OCI-LY3 (cell line): ENCODE measurements around the gene STRIT1.
"Not testable (repeated sequence)": the region's sequence is repeated elsewhere in the genome, so short reads cannot be mapped to it uniquely, and the experiment has no call there.

Experiments used
- H2AFZ ChIP-seq: fragments of 200-600, 300-600 bp; shearing (Covaris generic); 2 replicates; pipeline ENCODE4 v1.6.0; 2014; ENCODE audit warnings: antibody characterized with exemption, low read depth, low read length
- H3K27ac ChIP-seq: fragments of 200-600, 300-600 bp; sonication (generic); 2 replicates; pipeline ENCODE4 v1.5.1; 2014; ENCODE audit warnings: mild to moderate bottlenecking, low read length, moderate library complexity, mixed read lengths
- H3K27me3 ChIP-seq: fragments of 200-600, 300-600 bp; sonication (generic); 2 replicates; pipeline ENCODE4 v1.6.1; 2014; ENCODE audit warnings: low read depth, low read length, mixed read lengths
- H3K36me3 ChIP-seq: fragments of 200-600, 300-600 bp; sonication (generic); replicated peaks from 2 replicates; pipeline ENCODE3; 2014; ENCODE audit warnings: low read depth, low read length, mixed read lengths
- H3K4me1 ChIP-seq: fragments of 300-600, 200-600 bp; sonication (generic); 2 replicates; pipeline ENCODE4 v1.6.1; 2014; ENCODE audit warnings: low read length, mixed read lengths
- H3K4me2 ChIP-seq: fragments of 200-600, 300-600 bp; sonication (generic); 2 replicates; pipeline ENCODE4 v1.6.1; 2014; ENCODE audit warnings: low read length, mixed read lengths
- H3K4me3 ChIP-seq: fragments of 300-600, 200-600 bp; sonication (generic); 2 replicates; pipeline ENCODE4 v1.5.1; 2014; ENCODE audit warnings: antibody characterized with exemption, mild to moderate bottlenecking, low read length, moderate library complexity
- H3K79me2 ChIP-seq: fragments of 300-600, 200-600 bp; shearing (Covaris generic); 2 replicates; pipeline ENCODE4 v1.6.1; 2014; ENCODE audit warnings: mild to moderate bottlenecking, low read length, mixed read lengths
- H3K9ac ChIP-seq: fragments of 300-600, 200-600 bp; shearing (Covaris generic); 2 replicates; pipeline ENCODE4 v1.6.0; 2014; ENCODE audit warnings: mild to moderate bottlenecking, low read length, moderate library complexity
- H3K9me3 ChIP-seq: fragments of 200-600, 300-600 bp; shearing (Covaris generic); 2 replicates; pipeline ENCODE4 v1.6.1; 2014; ENCODE audit warnings: low read length, mixed read lengths; ENCODE audit not compliant: insufficient read depth
- H4K20me1 ChIP-seq: fragments of 200-600, 300-600 bp; sonication (generic); 2 replicates; pipeline ENCODE4 v1.6.1; 2016; ENCODE audit warnings: low read length, mixed read lengths; ENCODE audit not compliant: insufficient read depth
- CTCF ChIP-seq: fragments of 200-600, 300-600 bp; sonication (generic); IDR thresholded peaks from 2 replicates; pipeline ENCODE4 v1.5.1; 2014; ENCODE audit warnings: antibody characterized with exemption, low read length, low read depth
- EZH2phosphoT487 ChIP-seq: fragments of 200-600 bp; shearing (Covaris generic); IDR thresholded peaks from 2 replicates; pipeline ENCODE4 v1.6.1; 2018; ENCODE audit warnings: antibody characterized with exemption, mixed run types, low read depth

STRIT1 gene

GRCh38 chr3:155274435-155274834 is 19.0 kb downstream of the STRIT1 start:
- not testable (repeated sequence) for H3K79me2 ChIP-seq, H3K9me3 ChIP-seq, H3K36me3 ChIP-seq, H3K27me3 ChIP-seq, H3K4me3 ChIP-seq, H3K4me2 ChIP-seq, H3K27ac ChIP-seq, H3K9ac ChIP-seq, H4K20me1 ChIP-seq, H2AFZ ChIP-seq, H3K4me1 ChIP-seq

- Histone ChIP-seq H3K9ac (no peak overlapping the region), H4K20me1 (no peaks in the 10 kb centered on the region), H3K79me2 (no peaks in the 10 kb centered on the region), H2AFZ (no peak overlapping the region), H3K4me2 (no peak overlapping the region), H3K36me3 (no peaks in the 10 kb centered on the region), H3K4me1 (no peaks in the 10 kb centered on the region), H3K27ac (no peak overlapping the region), H3K27me3 (no peaks in the 10 kb centered on the region), H3K4me3 (no peak overlapping the region), H3K9me3 (no peaks in the 10 kb centered on the region)
- TF ChIP-seq EZH2phosphoT487 (no peak), CTCF (no peak)
These were observed 22.2 kb downstream of the STRIT1 start for GRCh38 chr3:155271343-155271613.

- H4K20me1 ChIP-seq: no peaks in the 10 kb centered on the region
- H3K4me1 ChIP-seq: no peaks in the 10 kb centered on the region
- no peaks in the 10 kb centered on the region for H3K9me3 ChIP-seq
- no peaks in the 10 kb centered on the region for H3K36me3 ChIP-seq
- TF ChIP-seq EZH2phosphoT487: no peak
- TF ChIP-seq CTCF: no peak
- H3K9ac ChIP-seq: no peak overlapping the region
- no peak overlapping the region for H2AFZ ChIP-seq
- H3K27ac ChIP-seq: no peak overlapping the region
- no peak overlapping the region for H3K4me2 ChIP-seq
- no peak overlapping the region for H3K4me3 ChIP-seq
- H3K27me3 ChIP-seq: no peaks in the 10 kb centered on the region
- no peaks in the 10 kb centered on the region for H3K79me2 ChIP-seq
These were observed 22.8 kb downstream of the STRIT1 start for GRCh38 chr3:155270485-155271342.

GRCh38 chr3:155270063-155270462 is 23.4 kb downstream of the STRIT1 start:
- no peak overlapping the region for H3K4me3 ChIP-seq
- H3K79me2 ChIP-seq: no peaks in the 10 kb centered on the region
- H3K9me3 ChIP-seq: no peaks in the 10 kb centered on the region
- TF ChIP-seq CTCF: no peak
- TF ChIP-seq EZH2phosphoT487: no peak
- no peaks in the 10 kb centered on the region for H3K4me1 ChIP-seq
- H3K4me2 ChIP-seq: no peak overlapping the region
- H4K20me1 ChIP-seq: no peaks in the 10 kb centered on the region
- H3K36me3 ChIP-seq: no peaks in the 10 kb centered on the region
- no peak overlapping the region for H2AFZ ChIP-seq
- no peak overlapping the region for H3K27ac ChIP-seq
- H3K27me3 ChIP-seq: no peaks in the 10 kb centered on the region
- no peak overlapping the region for H3K9ac ChIP-seq

- not testable (repeated sequence) for H3K4me3 ChIP-seq, H3K79me2 ChIP-seq, H4K20me1 ChIP-seq, H3K4me1 ChIP-seq, H3K36me3 ChIP-seq, H2AFZ ChIP-seq, H3K9ac ChIP-seq, H3K27ac ChIP-seq, H3K9me3 ChIP-seq, H3K27me3 ChIP-seq, H3K4me2 ChIP-seq
These were observed 30.6 kb downstream of the STRIT1 start for GRCh38 chr3:155262855-155263254.
